Activated CD8-positive, alpha-beta memory T cell treated with anti-CD3 and anti-CD28 coated beads, Interleukin-2, amount 50 U/mL, for 1 hour (primary cell): Measurements from ENCODE around the gene HES5.

Experiments
- DNase-seq: peaks from one replicate; pipeline ENCODE4 v3.0.0-alpha.2; 2020; ENCODE audit errors: extremely low read depth

HES5 gene

GRCh38 chr1:2530513-2531361, 674 bp upstream of the HES5 start:
- DNase-seq = no peak

GRCh38 chr1:2528966-2529783, 888 bp downstream of the HES5 start:
- no peak for DNase-seq

DNA sequence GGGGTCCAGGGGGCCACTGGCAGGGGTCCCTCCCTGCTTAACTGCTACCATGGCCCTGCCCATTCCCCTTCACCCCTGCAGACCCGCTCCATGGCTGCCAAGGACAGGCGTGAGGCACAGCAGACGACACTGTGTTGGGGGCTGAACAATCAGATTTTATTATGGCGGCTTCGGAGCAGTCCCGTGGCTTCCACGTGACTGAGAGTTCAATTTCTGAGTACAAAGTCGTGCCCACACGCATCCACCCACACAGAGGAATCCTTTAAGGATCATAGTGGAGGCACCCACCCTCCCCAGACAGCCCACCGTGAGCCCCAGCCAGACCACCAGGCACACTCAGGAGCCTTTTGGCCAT, 1.5 kb downstream of the HES5 start:
- DNase-seq = no peak

GRCh38 chr1:2528016-2528415, 2.0 kb downstream of the HES5 start:
- no peak for DNase-seq

GRCh38 chr1:2527556-2527860, 2.6 kb downstream of the HES5 start:
- no peak for DNase-seq

- DNase-seq = no peak
Observed at GRCh38 chr1:2526824-2527555, 3.1 kb downstream of the HES5 start.

DNA sequence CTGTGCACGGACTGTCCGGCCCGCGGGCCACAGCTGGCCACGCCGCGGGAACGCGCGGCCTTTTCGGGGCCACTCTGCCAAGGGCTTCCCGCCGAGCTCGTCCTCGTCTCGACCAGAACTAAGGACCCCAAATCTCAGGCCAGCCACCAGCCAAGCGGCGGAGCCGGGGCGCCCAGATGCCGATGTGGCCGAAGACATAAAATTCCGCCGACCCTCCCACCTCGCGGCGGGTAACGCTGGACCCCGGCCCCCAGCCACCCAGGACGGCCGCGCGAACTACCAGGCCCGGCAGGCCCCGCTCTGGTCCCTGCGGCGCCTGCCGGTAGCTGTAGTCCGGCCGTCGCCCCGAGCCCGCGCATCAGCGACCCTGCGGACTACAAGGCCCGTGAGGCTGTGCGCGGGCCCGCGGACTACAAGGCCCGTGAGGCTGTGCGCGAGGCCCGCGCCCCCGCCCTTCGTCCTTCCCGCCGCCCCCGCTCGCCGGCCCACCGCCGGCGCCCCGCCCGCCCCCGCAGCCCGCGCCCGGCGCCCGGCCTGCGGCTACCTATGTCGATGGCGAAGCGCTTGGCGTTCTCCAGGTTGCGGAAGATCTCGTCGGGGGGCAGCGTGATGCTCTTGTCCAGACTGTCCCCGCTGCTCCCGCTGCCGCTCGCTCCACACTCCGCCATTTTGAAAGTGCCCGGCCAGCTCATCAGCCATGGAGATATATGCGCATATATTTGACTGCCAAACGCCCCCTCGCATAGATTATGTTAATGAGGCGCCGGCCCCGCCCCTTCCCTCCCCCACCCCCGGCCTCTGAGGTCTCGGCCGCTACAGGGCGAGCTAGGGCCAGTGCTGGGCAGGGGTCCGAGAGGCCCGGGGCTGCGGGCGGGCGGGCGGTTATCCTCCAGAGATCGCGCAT, 3.9 kb downstream of the HES5 start, which contains the start of gene PANK4:
Gene PANK4 (minus strand): TSS at position 677 of the 904 bp plus-strand sequence. CDS start 9 bp downstream, at position 668.
- DNase-seq = peak; percentile 61

GRCh38 chr1:2525572-2525919, 4.5 kb downstream of the HES5 start:
- DNase-seq = no peak

DNA sequence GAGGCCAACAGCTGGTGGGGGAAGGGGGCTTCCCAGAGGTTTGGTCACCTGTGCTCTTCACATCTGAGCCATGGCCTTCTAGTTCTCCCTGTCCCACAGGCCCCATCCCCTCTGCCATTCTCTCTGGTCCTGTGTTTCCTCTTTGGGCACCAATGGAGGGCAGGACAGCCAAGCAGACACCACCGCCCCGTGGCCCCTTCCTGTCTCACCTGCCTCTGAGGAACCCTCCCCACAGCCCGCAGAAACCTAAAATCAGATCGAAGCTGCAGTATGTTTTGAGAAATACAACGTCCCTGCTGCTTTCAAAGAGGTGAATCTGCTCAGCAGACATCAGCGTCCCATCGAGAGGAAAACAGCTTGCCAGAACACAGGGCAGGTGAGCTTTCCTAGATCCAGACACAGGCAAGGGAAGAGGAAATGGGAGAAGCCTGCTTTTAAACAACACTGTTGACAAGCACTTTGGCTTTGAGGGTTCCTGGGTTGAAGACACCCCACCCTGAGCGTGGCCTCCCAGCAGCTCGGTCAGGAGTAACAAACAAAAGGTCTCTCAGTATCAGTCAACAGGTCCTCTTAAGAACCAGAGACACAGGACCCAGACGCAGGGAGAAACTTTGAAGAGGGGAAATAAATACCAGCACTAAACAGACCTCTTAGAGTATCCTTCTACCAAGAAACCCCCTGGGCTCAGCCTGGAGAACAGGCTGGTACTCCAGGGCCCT, 6.0 kb downstream of the HES5 start:
- DNase-seq = no peak

DNA sequence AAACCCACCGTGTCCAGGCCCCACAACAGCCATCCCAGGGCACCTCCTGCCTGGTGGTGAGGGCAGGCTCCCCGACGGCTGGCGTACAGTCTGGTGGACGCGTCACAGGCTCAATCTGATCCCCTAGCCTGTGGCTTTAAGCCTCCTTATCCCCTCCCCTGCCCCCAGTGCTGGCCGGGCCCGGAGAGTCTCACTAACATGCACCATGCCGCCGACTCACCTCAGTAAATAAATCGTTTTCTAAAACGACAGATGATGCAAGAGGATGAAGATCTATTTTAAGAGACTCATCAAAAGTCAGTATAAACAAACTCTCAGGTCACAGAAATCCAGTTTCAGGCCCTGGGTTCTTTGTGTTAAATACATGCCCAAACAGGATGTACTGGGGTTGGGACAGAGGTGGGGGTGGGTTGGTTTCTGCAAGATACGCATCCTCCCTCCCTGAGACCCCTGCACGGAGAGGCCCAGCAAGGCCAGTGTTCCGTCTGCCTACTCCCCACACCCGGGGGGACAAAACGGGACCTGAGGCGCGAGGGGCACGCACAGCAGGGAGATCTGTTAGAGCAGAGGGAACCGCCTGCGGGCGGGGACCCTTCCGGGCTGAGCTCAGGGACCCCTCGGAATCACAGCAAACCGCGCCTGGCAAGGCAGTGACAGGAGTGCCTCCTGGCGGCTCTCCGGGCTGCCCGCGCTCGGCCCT, 6.7 kb downstream of the HES5 start:
- no peak for DNase-seq

DNA sequence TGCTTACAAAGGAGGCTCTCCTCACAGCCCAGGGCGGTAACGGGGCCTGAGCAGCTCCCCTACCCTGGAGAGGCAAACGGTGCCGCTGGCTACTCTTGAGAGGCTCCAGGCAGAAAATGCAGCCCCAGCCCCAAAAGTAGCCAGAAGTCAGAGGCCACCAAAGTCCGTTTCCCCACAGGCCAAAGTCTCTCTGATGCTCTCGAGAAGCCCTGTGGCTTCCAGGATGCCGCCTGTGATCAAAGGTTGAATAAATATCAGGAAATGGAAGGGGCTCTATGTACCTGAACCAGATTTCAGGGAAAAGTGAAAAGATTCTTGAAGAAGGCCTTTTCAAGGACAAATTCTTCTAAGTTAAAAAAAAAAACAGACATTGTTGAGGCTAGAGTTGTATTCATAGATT, 7.8 kb downstream of the HES5 start:
- no peak for DNase-seq

DNA sequence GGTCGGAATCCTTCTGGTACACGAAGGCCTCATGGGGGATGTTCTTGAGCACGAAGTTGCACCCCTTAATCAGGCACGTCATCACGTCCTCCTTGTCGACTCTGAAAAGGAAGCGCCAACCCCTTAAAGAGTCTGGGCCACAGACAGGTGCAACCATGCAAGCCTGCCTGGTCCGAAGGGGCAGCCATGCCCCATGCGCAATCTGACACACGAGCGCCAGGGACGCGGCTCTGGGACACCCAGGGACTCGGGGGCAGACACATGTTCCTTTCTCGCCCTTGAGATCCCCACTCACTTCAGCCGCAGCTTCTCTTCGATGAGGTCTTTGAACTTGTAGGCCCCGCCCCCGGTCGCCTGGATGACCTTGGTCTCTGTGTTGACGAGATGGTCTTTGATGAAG, 9.3 kb downstream of the HES5 start:
- DNase-seq = no peak

- no peak for DNase-seq
Observed at GRCh38 chr1:2520206-2520605, 9.9 kb downstream of the HES5 start.

- no peak for DNase-seq
Observed at GRCh38 chr1:2519729-2520128, 10.3 kb downstream of the HES5 start.

GRCh38 chr1:2519029-2519685, 10.9 kb downstream of the HES5 start:
- no peak for DNase-seq

- DNase-seq = no peak
Observed at GRCh38 chr1:2518528-2518927, 11.5 kb downstream of the HES5 start.

GRCh38 chr1:2517966-2518365, 12.1 kb downstream of the HES5 start:
- no peak for DNase-seq

GRCh38 chr1:2516946-2517345, 13.1 kb downstream of the HES5 start:
- DNase-seq = no peak

DNA sequence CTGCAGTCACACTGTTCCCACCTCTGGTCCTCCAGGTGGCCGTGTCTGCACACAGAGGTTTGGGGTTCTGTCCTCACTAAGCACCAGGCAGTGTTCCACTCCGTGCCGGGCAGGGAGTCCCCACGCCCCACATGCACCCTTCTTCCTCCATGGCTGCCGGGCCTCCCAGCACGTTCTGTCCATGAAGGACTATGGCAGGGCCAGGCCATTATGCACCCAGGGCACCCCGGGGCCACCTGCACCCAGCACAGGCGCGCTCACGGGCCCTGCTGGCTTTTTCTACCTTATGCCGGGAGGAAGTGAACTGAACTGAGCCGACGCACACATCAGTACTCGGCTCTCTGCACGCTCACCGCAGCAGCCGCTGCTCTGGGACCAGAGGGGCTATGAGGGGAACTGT, 13.9 kb downstream of the HES5 start:
- no peak for DNase-seq

GRCh38 chr1:2515763-2516080, 14.3 kb downstream of the HES5 start:
- DNase-seq = no peak
